ENCODE data around the gene SYP. TPM values are rescaled to one million over a fixed set of nuclear protein-coding genes. Genes with fewer than 3 reads are reported as not detected.

The SYP gene
- total RNA-seq, 4 donors from 2014 or later: 4.5 to 12.0 (median 6.1) TPM

- WGBS: 62% methylated on average over 4 of the region's 8 CpGs
- no peaks in the 10 kb centered on the region for H3K4me1 ChIP-seq
- no peaks in the 10 kb centered on the region for H3K9me3 ChIP-seq
- H3K27ac ChIP-seq (replicated peaks in 1 of 4): no peak overlapping the region
- DNase-seq (ENCODE audit: extremely low spot score): no peak
- no peaks in the 10 kb centered on the region for H3K36me3 ChIP-seq
- intact Hi-C loops (cut with DNase I): no loop called here
- H3K4me3 ChIP-seq: no peak overlapping the region
- TF ChIP-seq POLR2AphosphoS5 (IDR thresholded peaks at IDR 0.05) (no peak), CTCF (IDR thresholded peaks at IDR 0.05) (no peak), POLR2A (IDR thresholded peaks at IDR 0.05; ENCODE audit: low read depth) (no peak), EP300 (IDR thresholded peaks at IDR 0.05) (no peak)
- H3K27me3 ChIP-seq: peaks cover 0 to 14% (median 4%) of the 10 kb centered on the region in 4 donors
These were observed 6.5 kb upstream of the SYP start for GRCh38 chrX:49206543-49206942.

DNA sequence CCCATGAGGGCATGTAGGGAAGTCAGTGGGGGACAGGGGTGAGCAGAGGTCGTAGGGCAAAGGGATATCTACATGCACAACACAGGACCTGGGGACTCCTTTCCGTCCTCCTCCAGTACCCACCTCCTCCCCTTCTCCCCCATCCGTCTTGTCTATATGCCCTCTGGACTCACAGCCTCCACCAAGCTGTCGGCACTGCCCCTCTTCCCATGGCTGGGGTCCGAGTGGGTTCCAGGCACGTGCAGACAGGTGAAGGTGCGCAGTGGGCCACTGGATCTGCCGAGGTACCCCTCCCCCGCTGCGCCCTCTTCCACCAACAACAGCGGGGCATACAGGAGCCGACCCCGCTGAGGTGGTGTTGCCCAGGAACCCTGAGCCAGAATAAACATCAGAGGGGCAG lies 5.5 kb upstream of the SYP start:
- H3K27ac ChIP-seq (replicated peaks in 1 of 4): no peak overlapping the region
- no peaks in the 10 kb centered on the region for H3K36me3 ChIP-seq
- no peak for TF ChIP-seq POLR2AphosphoS5 (IDR thresholded peaks at IDR 0.05)
- no peak for TF ChIP-seq POLR2A (IDR thresholded peaks at IDR 0.05; ENCODE audit: low read depth)
- TF ChIP-seq CTCF (IDR thresholded peaks at IDR 0.05): no peak
- no peak for TF ChIP-seq EP300 (IDR thresholded peaks at IDR 0.05)
- intact Hi-C loops (cut with DNase I): no loop called here
- WGBS: 73% methylated on average over 8 of the region's 13 CpGs
- no peak overlapping the region for H3K4me3 ChIP-seq
- H3K4me1 ChIP-seq: peaks cover 0 to 4% (median 4%) of the 10 kb centered on the region in 4 donors
- no peaks in the 10 kb centered on the region for H3K9me3 ChIP-seq
- no peak for DNase-seq (ENCODE audit: extremely low spot score)
- peaks cover 0 to 11% (median 4%) of the 10 kb centered on the region in 4 donors for H3K27me3 ChIP-seq

GRCh38 chrX:49204709-49205108 lies 4.7 kb upstream of the SYP start:
- Histone ChIP-seq H3K4me3 (no peak overlapping the region), H3K4me1 (peaks cover 2 to 8% (median 7%) of the 10 kb centered on the region in 4 donors), H3K9me3 (no peaks in the 10 kb centered on the region), H3K36me3 (no peaks in the 10 kb centered on the region), H3K27me3 (peaks cover 0 to 11% (median 3%) of the 10 kb centered on the region in 4 donors), H3K27ac (replicated peaks in 1 of 4) (no peak overlapping the region)
- TF ChIP-seq CTCF (IDR thresholded peaks at IDR 0.05) (no peak), EP300 (IDR thresholded peaks at IDR 0.05) (no peak), POLR2AphosphoS5 (IDR thresholded peaks at IDR 0.05) (no peak), POLR2A (IDR thresholded peaks at IDR 0.05; ENCODE audit: low read depth) (no peak)
- intact Hi-C loops (cut with DNase I): loop anchor here (5.0 kb wide), 1 partner anchor 33 kb away; the partner anchor contains the start of gene CCDC22
- WGBS: 55% methylated on average over 4 of the region's 4 CpGs
- no peak for DNase-seq (ENCODE audit: extremely low spot score)

DNA sequence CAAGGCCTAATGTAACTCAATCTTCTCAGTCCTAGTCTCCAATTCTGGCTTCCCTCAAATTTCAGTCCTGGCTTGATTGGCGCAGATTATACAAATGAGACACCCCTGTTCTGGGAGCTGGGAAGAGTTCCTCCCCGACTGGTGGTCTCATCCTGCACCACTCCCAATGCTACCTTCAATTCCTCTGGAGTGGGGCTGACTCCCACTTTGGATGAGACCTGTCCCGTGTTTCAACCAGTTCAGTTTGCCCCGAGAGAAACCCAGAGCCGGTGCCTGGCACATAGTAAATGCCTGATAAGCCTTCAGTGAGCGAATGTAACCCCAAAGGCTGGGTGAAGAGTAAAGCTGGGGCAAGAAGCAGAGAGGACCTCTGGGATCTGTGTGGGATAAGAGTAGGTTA lies 4.0 kb upstream of the SYP start:
- 84% methylated on average over 6 of the region's 6 CpGs for WGBS
- no peak for DNase-seq (ENCODE audit: extremely low spot score)
- no peak overlapping the region for H3K27ac ChIP-seq (replicated peaks in 1 of 4)

More for the DNA sequence above, 4.0 kb upstream of the SYP start:
- no peak for TF ChIP-seq EP300 (IDR thresholded peaks at IDR 0.05)
- TF ChIP-seq POLR2A (IDR thresholded peaks at IDR 0.05; ENCODE audit: low read depth): no peak
- TF ChIP-seq CTCF (IDR thresholded peaks at IDR 0.05): no peak
- no peak for TF ChIP-seq POLR2AphosphoS5 (IDR thresholded peaks at IDR 0.05)
- Histone ChIP-seq H3K27me3 (peaks cover 0 to 11% (median 0%) of the 10 kb centered on the region in 4 donors), H3K4me1 (peaks cover 4 to 15% (median 13%) of the 10 kb centered on the region in 4 donors), H3K4me3 (no peak overlapping the region), H3K36me3 (no peaks in the 10 kb centered on the region), H3K9me3 (no peaks in the 10 kb centered on the region)
- intact Hi-C loops (cut with DNase I): loop anchor here (5.0 kb wide), 1 partner anchor 33 kb away; the partner anchor contains the start of gene CCDC22
